ENCODE measurements around the gene SFXN5. TPM values are rescaled to one million over a fixed set of nuclear protein-coding genes. Genes with fewer than 3 reads are reported as not detected.
"Not testable (repeated sequence)": the region's sequence is repeated elsewhere in the genome, so short reads cannot be mapped to it uniquely, and the experiment has no call there.

SFXN5 gene
- total RNA-seq, 2 donors from 2014 or later: 9.0 to 10.5 TPM

DNA sequence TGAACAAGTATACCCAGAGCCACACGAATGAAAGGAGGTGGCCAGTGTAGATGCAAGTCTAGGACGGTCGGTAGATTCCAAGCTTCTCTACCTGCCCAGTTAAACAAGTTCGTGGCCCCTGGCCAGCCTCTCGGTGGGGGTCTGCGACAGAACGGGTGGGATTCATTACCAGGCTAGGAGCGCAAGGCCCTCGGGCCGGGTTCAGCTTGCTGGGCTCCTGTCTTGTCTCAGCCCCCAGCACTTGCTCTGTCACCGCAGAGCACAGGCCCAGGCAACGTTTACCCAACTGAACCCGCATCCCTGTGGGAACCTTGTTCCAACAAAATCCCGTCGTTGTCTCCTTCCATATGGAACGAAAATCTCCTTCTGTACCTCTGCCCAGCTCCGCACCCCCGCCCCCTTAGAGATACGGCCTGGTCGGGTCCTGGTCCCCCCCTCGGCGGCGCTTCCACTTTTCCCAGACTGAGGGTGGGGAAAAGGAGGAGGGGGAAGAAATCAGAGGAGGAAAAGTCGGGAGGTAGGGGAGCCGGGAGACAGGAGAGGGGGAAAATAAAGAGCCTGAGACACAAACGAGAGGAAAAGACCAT is 156.1 kb downstream of the SFXN5 start:
- no peak for ATAC-seq
- intact Hi-C loops (cut with DNase I): no loop called here
- DNase-seq: no peak

DNA sequence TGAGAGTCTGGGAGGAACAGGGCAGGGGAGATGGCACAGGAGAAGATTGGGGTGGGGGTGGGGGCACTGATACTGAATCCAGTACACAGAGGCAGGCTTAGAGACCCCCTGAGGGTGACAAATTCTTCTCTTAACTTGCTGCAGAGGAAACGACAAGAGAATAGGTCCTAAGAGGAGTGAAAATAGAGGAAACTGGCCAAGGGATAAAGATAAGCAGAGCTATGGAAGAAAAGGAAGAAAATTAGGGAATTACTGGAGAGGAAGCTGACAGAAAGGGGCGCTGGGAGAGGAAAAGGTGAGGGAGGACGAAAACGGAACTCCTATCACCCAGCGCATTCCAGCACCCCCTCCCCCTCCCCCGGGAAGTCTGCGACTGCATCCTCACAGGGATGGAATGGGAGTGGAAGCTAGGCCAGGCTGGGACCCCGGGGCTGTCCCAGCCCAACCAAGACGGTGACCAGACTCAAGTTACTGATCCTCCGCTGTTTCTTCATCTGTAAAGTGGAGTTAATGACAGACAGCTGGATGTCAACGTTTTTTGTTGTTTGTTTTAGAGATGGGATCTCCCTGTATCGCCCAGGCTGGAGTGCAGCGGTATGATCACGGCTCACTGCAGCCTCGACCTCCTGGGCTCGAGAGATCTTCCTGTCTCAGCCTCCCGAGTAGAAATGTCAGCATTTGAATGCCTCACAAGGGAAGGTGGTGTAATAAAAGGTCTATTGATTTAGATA is 156.8 kb downstream of the SFXN5 start:
- intact Hi-C loops (cut with DNase I): no loop called here
- ATAC-seq: no peak
- no peak for DNase-seq

DNA sequence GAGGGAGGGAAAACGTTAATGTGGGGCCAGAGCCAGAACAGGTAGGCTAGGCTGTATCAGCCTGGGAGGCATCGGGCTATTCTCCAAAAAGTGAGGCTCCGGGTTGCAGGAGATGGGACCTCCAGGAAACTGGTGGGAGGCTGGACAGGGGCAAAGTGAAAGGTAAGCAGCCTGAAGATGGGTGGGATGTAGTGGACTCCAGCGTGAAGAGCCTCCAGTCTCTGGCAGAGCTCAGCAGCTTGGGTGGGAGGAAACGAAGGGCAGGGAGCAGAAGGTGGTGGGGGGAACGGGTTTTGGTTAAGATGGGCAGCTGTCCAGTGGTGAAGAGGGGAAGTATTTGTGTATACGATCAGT is 157.3 kb downstream of the SFXN5 start:
- no peak for ATAC-seq
- intact Hi-C loops (cut with DNase I): no loop called here
- DNase-seq: no peak

DNA sequence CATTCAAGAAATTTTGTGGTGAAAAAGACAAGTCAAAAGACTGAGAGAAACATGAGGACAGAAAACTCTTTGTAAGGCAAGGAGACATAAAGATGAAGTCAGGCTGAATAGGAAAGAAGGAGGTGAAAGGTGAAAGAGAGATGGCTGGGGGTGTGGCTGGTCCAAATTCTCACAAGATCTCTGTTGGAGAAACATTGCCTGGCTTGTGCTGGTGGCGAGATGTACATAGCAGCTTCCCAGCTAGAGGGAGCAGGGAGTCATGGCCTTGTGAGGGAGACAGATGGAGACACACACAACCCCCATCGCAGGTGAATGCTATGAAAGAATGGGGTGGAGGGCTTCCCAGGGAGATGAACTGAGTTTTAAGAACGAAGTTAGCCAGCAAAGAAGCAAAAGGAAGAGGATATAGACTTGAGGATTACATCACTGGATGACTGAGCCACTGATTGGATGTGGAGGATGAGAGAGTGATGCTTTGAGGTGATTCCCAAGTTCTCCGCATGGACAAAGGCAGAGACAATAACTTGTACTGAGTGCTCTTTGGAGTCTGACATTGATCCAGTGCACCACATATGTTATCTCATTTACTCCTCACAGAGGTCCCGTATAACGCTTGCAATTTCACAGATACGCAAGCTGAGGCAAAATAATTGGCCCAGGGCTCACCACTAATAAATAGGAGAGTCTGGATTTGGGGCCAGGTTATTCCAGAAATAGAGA is 157.9 kb downstream of the SFXN5 start:
- DNase-seq: no peak
- intact Hi-C loops (cut with DNase I): no loop called here
- ATAC-seq: no peak

DNA sequence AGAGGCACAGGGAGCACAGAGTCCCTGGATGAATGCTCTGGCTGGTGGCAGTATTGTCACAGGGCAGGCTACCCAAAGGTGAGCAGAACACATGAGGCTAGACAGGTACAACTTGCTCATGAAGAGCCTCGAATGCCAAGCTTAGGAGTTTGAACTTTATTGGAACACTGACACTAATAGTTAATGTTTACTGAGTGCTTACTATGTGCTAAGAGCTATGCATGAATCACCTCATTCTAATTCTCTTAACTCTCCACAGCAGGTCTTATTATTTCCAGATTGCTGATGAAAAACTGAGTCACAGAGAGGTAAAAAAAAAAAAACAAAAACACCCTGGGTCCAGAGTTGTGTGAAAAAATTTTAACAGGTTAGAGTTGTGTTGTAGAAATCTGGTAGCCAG is 160.3 kb downstream of the SFXN5 start:
- no peak for ATAC-seq
- no peak for DNase-seq
- intact Hi-C loops (cut with DNase I): no loop called here

DNA sequence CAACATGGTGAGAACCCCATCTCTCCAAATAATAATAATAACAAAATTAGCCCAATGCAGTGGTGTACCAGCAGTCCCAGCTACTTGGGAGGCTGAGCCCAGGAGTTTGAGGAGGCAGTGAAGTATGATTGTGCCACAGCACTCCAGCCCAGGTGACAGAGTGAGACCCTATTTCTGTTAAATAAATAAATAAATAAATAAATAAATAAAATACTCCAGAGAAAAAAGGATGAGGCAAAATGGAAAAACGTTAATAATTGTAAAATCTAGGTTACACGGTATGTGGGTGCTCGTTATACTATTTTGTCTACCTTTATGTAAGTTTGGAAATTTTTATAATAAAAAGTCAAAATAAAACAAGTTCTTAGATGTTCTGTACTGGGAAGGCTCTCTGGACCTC is 162.8 kb downstream of the SFXN5 start:
- DNase-seq (no peak), ATAC-seq (no peak)
- intact Hi-C loops (cut with DNase I): no loop called here

DNA sequence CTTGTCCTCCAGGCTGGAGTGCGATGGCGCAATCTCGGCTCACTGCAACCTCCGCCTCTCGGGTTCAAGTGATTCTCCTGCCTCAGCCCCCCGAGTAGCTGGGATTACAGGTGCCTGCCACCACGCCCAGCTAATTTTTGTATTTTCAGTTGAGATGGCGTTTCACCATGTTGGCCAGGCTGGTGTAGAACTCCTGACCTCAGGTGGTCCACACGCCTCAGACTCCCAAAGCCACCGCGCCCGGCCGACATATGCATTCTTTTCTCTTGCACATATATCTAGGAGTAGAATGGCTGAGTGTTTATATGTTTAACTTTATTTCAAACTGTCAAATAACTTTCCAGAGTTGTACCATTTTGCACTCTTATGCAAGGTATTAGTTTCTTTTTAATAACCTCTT is 164.1 kb downstream of the SFXN5 start:
- intact Hi-C loops (cut with DNase I); DNase-seq; ATAC-seq: not testable (repeated sequence)

DNA sequence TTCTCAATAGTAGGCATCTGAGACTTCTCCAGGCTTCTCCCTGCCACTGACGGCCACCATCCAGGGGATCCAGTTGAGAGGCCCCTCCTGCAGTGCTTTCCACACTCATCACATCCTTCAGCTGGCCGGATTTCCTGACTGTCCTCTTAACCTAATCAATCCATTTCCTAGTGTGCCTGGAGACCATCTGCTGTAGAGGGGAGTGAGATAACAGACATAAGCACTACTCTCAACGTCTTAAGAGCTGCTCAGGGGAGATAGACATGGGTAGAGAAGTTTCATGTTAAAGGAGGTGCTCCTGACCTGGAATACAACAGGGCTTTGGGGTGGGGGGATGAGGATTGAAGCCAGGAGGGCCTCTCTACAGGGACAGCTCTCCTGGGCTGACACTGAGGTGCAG is 170.1 kb downstream of the SFXN5 start:
- intact Hi-C loops (cut with DNase I): no loop called here
- DNase-seq (no peak), ATAC-seq (no peak)

DNA sequence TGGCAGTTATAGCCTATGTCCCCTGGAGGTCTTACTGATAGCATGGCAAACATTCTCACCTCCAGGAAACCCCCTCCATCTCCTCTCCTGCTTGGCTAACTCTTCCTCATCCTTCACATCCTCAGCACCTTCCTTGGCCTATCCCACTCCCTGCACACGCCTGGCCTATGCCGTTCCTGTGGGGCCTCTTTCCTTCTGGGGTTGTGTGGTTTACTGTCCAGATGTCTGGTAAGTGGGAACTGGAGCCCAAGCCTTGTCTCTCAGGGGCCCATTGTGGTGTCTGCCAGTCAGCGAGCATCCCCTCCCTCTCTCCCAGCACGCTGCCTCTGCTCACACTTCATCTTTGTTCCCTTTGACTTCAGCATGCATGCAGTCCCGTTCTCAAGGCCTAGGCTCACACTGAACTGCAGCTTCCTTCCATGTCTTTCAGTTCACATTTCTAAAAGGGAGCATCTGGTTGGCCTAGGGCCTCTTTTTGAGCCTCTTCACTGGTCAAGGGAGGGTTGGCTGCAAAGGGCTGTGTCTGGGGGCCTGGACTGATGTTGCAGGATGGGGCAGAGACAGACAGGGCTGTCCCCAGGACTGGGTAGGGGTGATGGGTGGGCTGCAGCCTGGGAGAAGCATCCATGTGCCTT is 171.2 kb downstream of the SFXN5 start:
- intact Hi-C loops (cut with DNase I): no loop called here
- DNase-seq: no peak
- ATAC-seq: no peak

DNA sequence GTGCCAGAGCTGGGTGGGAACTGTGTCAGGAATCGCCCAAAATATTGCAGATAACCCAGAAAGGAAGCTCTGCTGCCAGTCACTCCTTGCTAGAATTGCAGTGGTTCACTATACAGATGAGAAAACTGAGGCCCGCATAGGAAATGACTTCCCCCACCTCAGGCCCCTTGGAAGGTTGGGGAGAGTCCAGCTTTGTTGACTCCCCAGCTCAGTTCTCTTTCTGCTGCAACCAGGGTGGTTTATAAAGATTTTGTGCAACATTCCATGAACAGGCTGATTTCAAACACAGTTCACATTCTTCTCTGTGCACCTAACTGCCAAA is 173.0 kb downstream of the SFXN5 start:
- no peak for ATAC-seq
- intact Hi-C loops (cut with DNase I): loop anchor here (5.0 to 10.0 kb wide), 4 partner anchors 66 to 279 kb away; partner anchors contain the start of gene SFXN5 (in 1 of the 2)

DNA sequence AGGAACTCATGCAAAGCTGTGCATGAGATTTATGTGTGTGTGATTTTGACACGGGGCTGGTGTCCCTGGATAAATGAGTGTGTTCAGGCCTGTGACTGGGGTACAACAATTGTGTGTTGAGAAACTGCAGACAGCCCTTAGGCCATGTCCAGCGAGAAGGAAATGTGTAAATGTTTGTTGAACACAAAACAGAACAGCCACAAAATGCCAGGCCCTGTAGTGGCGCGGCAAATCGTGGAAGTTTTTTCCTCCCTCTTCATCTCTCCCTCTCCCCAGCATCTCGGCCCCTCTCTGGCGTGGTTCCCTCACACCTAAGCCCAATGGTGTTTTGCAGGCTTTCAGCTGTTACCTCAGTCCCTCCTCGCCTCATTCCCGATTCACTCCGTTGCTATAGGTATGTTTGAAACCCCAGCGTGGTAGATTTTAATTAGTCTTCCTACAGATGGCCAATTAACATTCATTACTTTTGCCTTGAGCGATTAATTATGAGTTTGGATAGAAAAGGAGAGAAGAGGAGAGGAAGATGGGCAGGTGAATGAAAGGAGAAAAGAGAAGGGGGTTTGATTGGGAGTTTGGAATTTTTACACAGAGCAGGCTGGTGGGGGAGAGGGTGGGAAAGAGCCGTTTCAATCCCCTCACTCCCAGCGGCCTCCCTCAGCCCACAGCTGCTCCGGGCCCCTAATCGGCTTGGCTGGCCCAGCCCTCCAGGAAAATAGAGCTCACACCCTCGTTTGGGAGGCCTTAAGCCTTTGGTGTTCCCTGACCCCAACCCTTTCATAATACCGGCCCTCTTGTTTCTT is 173.5 kb downstream of the SFXN5 start:
- no peak for ATAC-seq
- no peak for DNase-seq
- intact Hi-C loops (cut with DNase I): loop anchor here (5.0 to 10.0 kb wide), 4 partner anchors 67 to 279 kb away; partner anchors contain the start of gene SFXN5 (in 1 of the 2)

More for the DNA sequence above, 173.0 kb downstream of the SFXN5 start:
- no peak for DNase-seq

DNA sequence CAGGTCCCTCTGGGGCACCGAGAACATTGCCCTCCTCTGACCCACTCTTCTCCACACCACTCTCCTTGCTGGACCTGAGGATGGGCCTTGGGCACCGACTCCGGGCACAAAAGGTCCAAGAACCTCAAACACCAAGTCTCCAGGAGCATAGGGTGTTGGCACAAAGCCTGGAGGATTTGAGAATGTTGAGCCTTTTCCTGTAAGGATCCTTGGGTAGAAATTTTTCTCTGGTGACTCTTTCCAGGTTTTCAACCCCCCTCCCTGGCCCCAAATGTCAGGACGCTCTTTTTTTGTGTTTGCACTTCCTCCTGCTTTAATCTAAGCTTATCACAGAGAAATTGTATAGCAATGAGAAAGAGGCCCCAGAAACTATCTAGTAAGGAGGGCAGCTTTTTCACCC is 175.1 kb downstream of the SFXN5 start:
- DNase-seq: no peak
- ATAC-seq: no peak
- intact Hi-C loops (cut with DNase I): loop anchor here (5.0 to 10.0 kb wide), 4 partner anchors 68 to 281 kb away; partner anchors contain the start of gene SFXN5 (in 1 of the 2)

DNA sequence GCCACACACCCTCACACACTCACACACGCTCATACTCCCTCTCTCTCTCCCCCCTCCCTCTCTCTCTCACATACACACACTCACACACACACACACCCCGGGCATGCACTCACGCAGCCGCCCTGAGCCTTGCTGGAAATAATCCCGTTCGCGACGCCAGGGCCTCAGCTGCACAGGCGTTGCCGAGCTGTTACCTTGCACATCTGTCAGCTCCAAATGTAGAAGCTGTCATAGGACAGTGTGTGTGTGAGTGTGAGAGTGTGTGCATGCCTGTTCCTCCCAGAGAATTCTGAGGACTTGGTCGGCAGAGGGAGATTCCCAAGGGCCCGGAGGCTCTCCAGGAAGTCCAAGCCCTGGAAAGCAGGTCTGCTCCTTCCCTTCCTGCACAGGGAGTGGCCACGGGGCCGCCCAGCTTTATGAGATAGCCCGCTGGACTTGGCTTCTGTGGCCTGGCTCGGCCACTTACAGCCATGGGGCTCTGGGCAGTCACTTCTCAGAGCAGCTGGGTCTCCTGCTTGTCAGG is 175.7 kb downstream of the SFXN5 start:
- ATAC-seq (peak; percentile 28 to 46), DNase-seq (peak; percentile 61)
- intact Hi-C loops (cut with DNase I): loop anchor here (5.0 to 10.0 kb wide), 4 partner anchors 69 to 281 kb away; partner anchors contain the start of gene SFXN5 (in 1 of the 2)

DNA sequence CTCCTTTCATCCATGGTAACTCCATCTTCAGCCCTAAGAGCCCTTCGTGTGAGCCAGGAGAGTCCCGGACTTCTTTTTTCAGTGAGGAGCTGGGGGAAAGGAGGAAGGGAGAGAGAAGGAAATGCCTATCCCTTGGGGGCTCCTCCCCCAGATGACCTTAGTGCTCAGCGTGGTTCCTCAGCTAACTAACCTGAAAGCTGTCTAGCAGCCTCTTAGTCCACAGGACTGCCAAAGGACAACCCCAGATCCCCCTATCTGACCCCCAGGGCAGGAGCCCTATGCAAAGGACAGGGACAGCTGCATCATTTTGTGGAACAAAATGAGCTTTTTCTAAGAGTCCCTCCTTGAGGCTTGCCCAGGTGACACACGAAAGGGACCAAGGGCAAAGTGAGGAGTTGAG is 176.4 kb downstream of the SFXN5 start:
- ATAC-seq: no peak
- intact Hi-C loops (cut with DNase I): loop anchor here (5.0 to 10.0 kb wide), 4 partner anchors 70 to 282 kb away; partner anchors contain the start of gene SFXN5 (in 1 of the 2)
- DNase-seq: no peak

DNA sequence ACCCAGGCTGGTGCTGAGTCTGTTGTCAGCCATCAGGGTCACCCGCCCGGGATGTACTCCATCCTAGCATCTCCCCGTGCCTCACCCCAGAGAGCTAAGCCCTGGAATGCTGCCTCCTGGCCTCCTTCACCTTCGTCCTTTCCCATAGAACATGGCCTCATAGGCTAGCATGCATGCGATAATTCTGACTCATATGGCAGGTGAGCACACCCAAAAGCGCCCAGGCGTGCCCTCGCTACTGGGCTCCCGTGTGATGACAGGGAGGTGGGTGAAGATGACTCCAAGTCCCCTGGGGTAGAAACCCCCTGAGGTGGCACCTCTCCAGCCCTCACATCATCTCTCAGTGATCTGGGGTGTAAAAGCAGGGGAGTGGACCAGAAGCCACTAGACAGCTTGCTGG is 177.0 kb downstream of the SFXN5 start:
- ATAC-seq: no peak
- intact Hi-C loops (cut with DNase I): loop anchor here (5.0 to 10.0 kb wide), 5 partner anchors 70 to 263 kb away; partner anchors contain the start of gene SFXN5 (in 1 of the 2)
- DNase-seq: no peak

DNA sequence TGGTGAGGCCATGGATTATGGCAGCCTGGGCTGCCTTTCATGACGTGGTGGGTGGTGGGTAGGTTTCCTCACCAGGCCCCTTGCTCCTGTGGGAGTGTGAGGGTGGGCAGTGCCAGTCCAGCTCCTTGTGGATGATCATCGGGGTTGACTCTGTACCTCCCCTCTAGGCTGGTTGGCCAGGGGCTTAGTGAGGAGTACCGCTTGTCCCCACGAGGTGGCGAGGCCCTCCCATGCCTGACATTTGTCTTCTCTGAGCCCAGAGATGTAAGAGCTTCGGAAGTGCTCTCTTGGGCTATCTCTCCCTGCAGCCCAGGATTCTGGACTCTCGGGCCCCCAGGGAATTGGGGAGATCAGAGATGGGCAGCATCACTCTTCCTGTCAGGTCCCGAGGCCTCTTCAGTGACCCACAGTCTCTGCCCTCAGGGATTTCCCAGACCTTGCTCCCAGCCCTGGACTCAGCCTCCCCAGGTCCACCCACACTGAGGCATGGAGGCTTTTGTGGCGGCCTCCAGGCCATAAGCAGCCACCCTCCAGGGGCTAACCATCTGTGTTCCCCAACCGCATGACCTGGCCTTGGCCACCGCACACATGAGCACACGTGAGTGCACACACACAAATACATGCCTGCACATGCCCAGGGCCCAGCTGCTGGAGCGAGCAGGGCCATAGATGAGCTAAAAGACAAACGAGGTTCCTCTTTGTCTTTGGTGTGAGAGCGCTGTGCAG is 177.8 kb downstream of the SFXN5 start:
- peak; percentile 55 for DNase-seq
- intact Hi-C loops (cut with DNase I): loop anchor here (2.0 to 10.0 kb wide), 6 partner anchors 71 to 269 kb away; partner anchors contain the start of gene SFXN5 (in 1 of the 2)
- peak; percentile 67 to 79 for ATAC-seq

DNA sequence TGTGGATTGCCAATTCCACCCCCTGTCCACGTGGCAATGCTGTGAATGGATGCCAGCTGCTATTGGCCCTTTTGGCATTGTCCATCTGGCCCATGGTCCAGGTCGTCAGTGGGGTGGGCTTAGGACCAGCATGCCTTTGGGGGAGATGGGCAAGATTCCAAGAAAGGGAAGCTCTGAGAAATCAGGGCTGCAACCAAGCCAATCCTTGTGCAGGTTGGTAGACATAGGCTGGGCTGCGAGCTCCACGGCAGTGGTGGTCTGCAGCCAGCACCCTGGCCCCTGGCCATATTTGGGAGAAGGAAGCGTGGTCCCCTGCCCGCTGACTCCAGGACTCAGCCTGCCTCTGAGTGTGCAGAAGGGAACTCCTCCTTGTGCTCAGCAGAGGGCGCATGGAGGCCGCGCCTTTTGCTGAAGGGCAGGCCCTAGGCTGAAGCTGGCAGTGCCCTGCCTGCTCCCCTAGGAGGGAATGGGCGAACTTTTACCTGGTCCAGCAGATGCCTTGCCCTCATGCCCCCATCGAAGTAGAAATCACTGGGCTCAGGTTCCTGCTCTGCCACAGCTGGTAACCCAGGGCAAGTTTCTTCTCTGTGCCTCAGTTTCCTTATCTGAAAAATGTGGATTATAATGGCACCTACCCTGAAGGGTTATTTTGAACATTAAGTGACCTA is 178.9 kb downstream of the SFXN5 start:
- DNase-seq: peak; percentile 73
- peak; percentile 80 to 81 for ATAC-seq
- intact Hi-C loops (cut with DNase I): loop anchor here (2.0 to 10.0 kb wide), 6 partner anchors 72 to 270 kb away; partner anchors contain the start of gene SFXN5 (in 1 of the 2)
